Stimulated activated CD4-positive, alpha-beta T cell treated with anti-CD3 and anti-CD28 coated beads, Interleukin-2, amount 100 ng/mL, for 4 hours (primary cell): ENCODE data around the gene PALLD.
"Not testable (repeated sequence)": the region's sequence is repeated elsewhere in the genome, so short reads cannot be mapped to it uniquely, and the experiment has no call there.

ENCODE experiments used
- DNase-seq: peaks from one replicate; pipeline ENCODE4 v3.0.0-alpha.2; 2020; ENCODE audit warnings: low read depth

Gene PALLD

GRCh38 chr4:168677879-168678278 lies 181.0 kb downstream of the PALLD start:
- no peak for DNase-seq

GRCh38 chr4:168678751-168679366 lies 182.0 kb downstream of the PALLD start:
- DNase-seq, result no peak

- no peak for DNase-seq
Measured at GRCh38 chr4:168679397-168679796, 182.5 kb downstream of the PALLD start.

- no peak for DNase-seq
Measured at GRCh38 chr4:168679819-168680218, 183.0 kb downstream of the PALLD start.

GRCh38 chr4:168682898-168683500 lies 186.1 kb downstream of the PALLD start:
- no peak for DNase-seq

- DNase-seq, result no peak
Measured at GRCh38 chr4:168683595-168683994, 186.7 kb downstream of the PALLD start.

GRCh38 chr4:168685136-168685809 lies 188.4 kb downstream of the PALLD start:
- no peak for DNase-seq

GRCh38 chr4:168688584-168688983 lies 191.7 kb downstream of the PALLD start:
- no peak for DNase-seq

- DNase-seq, result no peak
Measured at GRCh38 chr4:168689791-168690190, 192.9 kb downstream of the PALLD start.

- DNase-seq, result no peak
Measured at GRCh38 chr4:168690199-168690598, 193.3 kb downstream of the PALLD start.

GRCh38 chr4:168691631-168692369 lies 194.9 kb downstream of the PALLD start:
- no peak for DNase-seq

GRCh38 chr4:168693750-168694490 lies 197.1 kb downstream of the PALLD start:
- DNase-seq, result no peak

- DNase-seq, result no peak
Measured at GRCh38 chr4:168694667-168695066, 197.8 kb downstream of the PALLD start.

- no peak for DNase-seq
Measured at GRCh38 chr4:168695288-168695687, 198.4 kb downstream of the PALLD start.

GRCh38 chr4:168696280-168696679 lies 199.4 kb downstream of the PALLD start:
- DNase-seq, result no peak

- DNase-seq, result no peak
Measured at GRCh38 chr4:168696826-168697225, 200.0 kb downstream of the PALLD start.

- DNase-seq, result no peak
Measured at GRCh38 chr4:168699224-168699878, 202.5 kb downstream of the PALLD start.

GRCh38 chr4:168701061-168701460 lies 204.2 kb downstream of the PALLD start:
- no peak for DNase-seq

GRCh38 chr4:168702581-168703087 lies 205.8 kb downstream of the PALLD start:
- not testable (repeated sequence) for DNase-seq

- DNase-seq, result no peak
Measured at GRCh38 chr4:168705121-168705520, 208.3 kb downstream of the PALLD start.

GRCh38 chr4:168707205-168707604 lies 210.4 kb downstream of the PALLD start:
- DNase-seq, result no peak
